Colonic mucosa (tissue), 4 donors: ENCODE results near the gene CEP250. TPM values are rescaled to one million over a fixed set of nuclear protein-coding genes. Genes with fewer than 3 reads are reported as not detected.

Source experiments
- DNase-seq: peaks from one replicate; pipeline ENCODE4 v3.0.0-alpha.2; 2020
- H3K27ac ChIP-seq: fragments of 200-600 bp; one replicate; pipeline ENCODE4 v1.8.0; 2021
- H3K27me3 ChIP-seq: fragments of 200-600 bp; one replicate; pipeline ENCODE4 v1.8.0; 2021
- H3K36me3 ChIP-seq: fragments of 200-600 bp; one replicate; pipeline ENCODE4 v1.8.0; 2021
- H3K4me1 ChIP-seq: fragments of 200-600 bp; one replicate; pipeline ENCODE4 v1.8.0; 2021; ENCODE audit warnings: mild to moderate bottlenecking
- H3K4me3 ChIP-seq: fragments of 200-600 bp; one replicate; pipeline ENCODE4 v1.8.0; 2021
- H3K9ac ChIP-seq, 2 donors: one replicate each; pipeline ENCODE4 v1.7.0; 2013; ENCODE audit warnings: control low read depth in 2 of 2, low read depth in 2 of 2, low read length in 2 of 2
- H3K9me3 ChIP-seq: fragments of 200-600 bp; one replicate; pipeline ENCODE4 v1.8.0; 2021
- intact Hi-C: fragments of 100-400 bp; cut with DNase I; formaldehyde crosslinking; loops from one replicate; pipeline ENCODE4 v1.14.1; 2022
- total RNA-seq, 2 donors: library from RNA; stranded (reverse); fragmentation: NEBNext Ultra II Directional in 1 of 2; extraction: Animal tissue kit (Norgen Biotek cat#: 25700) in 1 of 2; gene quantifications; one replicate each; pipeline ENCODE4 v1.2.1, GENCODE V29; 2021
- TF ChIP-seq, protein P1 (sequence below): fragments of 200-600 bp; IDR thresholded peaks from one replicate; pipeline ENCODE4 v1.8.0; 2022; ENCODE audit warnings: antibody characterized with exemption, mild to moderate bottlenecking
- donor health status: healthy.
- donor health status: DM: no; HTN: no; CAD: no.
- donor health status: DM: no; HTN: no; CAD: no.

The CEP250 gene
- total RNA-seq, 2 donors from 2014 or later, result 30.7 to 41.5 TPM

DNA sequence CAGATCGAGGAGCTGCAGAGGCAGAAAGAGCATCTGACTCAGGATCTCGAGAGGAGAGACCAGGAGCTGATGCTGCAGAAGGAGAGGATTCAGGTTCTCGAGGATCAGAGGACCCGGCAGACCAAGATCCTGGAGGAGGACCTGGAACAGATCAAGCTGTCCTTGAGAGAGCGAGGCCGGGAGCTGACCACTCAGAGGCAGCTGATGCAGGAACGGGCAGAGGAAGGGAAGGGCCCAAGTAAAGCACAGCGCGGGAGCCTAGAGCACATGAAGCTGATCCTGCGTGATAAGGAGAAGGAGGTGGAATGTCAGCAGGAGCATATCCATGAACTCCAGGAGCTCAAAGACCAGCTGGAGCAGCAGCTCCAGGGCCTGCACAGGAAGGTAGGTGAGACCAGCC lies 47.9 kb downstream of the CEP250 start:
- intact Hi-C loops, result no loop called here
- Histone ChIP-seq H3K9ac (no peak overlapping the region), H3K36me3 (no peaks in the 10 kb centered on the region), H3K27me3 (no peaks in the 10 kb centered on the region), H3K4me3 (no peak overlapping the region), H3K9me3 (no peaks in the 10 kb centered on the region), H3K27ac (no peak overlapping the region), H3K4me1 (no peaks in the 10 kb centered on the region)
- no peak for DNase-seq
- TF ChIP-seq, protein P1, sequence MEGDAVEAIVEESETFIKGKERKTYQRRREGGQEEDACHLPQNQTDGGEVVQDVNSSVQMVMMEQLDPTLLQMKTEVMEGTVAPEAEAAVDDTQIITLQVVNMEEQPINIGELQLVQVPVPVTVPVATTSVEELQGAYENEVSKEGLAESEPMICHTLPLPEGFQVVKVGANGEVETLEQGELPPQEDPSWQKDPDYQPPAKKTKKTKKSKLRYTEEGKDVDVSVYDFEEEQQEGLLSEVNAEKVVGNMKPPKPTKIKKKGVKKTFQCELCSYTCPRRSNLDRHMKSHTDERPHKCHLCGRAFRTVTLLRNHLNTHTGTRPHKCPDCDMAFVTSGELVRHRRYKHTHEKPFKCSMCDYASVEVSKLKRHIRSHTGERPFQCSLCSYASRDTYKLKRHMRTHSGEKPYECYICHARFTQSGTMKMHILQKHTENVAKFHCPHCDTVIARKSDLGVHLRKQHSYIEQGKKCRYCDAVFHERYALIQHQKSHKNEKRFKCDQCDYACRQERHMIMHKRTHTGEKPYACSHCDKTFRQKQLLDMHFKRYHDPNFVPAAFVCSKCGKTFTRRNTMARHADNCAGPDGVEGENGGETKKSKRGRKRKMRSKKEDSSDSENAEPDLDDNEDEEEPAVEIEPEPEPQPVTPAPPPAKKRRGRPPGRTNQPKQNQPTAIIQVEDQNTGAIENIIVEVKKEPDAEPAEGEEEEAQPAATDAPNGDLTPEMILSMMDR, result no peak

DNA sequence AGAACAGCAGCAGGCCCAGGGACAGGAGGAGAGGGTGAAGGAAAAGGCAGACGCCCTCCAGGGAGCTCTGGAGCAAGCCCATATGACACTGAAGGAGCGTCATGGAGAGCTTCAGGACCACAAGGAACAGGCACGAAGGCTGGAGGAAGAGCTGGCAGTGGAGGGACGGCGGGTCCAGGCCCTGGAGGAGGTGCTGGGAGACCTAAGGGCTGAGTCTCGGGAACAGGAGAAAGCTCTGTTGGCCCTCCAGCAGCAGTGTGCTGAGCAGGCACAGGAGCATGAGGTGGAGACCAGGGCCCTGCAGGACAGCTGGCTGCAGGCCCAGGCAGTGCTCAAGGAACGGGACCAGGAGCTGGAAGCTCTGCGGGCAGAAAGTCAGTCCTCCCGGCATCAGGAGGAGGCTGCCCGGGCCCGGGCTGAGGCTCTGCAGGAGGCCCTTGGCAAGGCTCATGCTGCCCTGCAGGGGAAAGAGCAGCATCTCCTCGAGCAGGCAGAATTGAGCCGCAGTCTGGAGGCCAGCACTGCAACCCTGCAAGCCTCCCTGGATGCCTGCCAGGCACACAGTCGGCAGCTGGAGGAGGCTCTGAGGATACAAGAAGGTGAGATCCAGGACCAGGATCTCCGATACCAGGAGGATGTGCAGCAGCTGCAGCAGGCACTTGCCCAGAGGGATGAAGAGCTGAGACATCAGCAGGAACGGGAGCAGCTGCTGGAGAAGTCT lies 48.6 kb downstream of the CEP250 start:
- H3K27ac ChIP-seq, result no peak overlapping the region
- intact Hi-C loops, result no loop called here
- no peaks in the 10 kb centered on the region for H3K36me3 ChIP-seq
- no peaks in the 10 kb centered on the region for H3K4me1 ChIP-seq
- no peak overlapping the region for H3K9ac ChIP-seq
- H3K4me3 ChIP-seq, result no peak overlapping the region
- no peaks in the 10 kb centered on the region for H3K27me3 ChIP-seq
- TF ChIP-seq, protein P1, result no peak
- H3K9me3 ChIP-seq, result no peaks in the 10 kb centered on the region
- no peak for DNase-seq

DNA sequence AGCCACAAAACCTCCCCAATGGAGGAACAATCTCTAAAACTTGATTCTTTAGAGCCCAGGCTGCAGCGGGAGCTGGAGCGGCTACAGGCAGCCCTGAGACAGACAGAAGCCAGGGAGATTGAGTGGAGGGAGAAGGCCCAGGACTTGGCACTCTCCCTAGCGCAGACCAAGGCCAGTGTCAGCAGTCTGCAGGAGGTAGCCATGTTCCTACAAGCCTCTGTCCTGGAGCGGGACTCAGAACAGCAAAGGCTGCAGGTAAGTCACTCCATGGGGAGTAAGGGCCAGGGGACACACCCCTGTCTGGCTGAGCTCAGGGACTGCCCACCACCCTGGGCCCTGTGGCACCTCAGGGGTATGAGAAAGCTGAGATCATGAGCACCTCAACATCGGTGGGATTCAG lies 49.4 kb downstream of the CEP250 start:
- Histone ChIP-seq H3K36me3 (no peaks in the 10 kb centered on the region), H3K9ac (no peak overlapping the region), H3K27me3 (no peaks in the 10 kb centered on the region), H3K4me1 (no peaks in the 10 kb centered on the region), H3K9me3 (no peaks in the 10 kb centered on the region), H3K4me3 (no peak overlapping the region), H3K27ac (no peak overlapping the region)
- intact Hi-C loops, result no loop called here
- TF ChIP-seq, protein P1, result no peak
- DNase-seq, result no peak

DNA sequence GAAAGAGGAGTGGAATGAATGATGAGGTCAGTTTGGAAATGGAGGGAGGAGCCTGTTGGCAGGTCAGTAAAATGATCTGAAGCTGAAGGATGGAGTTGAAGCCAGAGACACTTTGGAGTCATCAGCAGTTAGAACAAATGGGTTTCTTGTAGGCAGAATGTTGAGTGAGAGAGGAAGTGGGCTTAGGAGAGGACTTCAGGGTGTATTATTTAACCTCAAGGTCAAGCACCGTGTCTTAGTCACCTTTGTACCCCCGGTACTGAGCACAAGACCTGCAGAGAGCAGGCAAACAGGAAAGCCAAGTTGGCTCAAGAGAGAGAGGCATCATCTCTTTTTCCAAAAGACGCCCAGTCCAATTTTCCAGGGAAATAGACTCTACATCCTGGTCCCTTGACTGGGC lies 50.8 kb downstream of the CEP250 start:
- Histone ChIP-seq H3K27me3 (no peaks in the 10 kb centered on the region), H3K9me3 (no peaks in the 10 kb centered on the region), H3K36me3 (no peaks in the 10 kb centered on the region), H3K4me1 (no peaks in the 10 kb centered on the region), H3K4me3 (no peak overlapping the region), H3K9ac (no peak overlapping the region), H3K27ac (no peak overlapping the region)
- intact Hi-C loops, result no loop called here
- TF ChIP-seq, protein P1, result no peak
- DNase-seq, result no peak

DNA sequence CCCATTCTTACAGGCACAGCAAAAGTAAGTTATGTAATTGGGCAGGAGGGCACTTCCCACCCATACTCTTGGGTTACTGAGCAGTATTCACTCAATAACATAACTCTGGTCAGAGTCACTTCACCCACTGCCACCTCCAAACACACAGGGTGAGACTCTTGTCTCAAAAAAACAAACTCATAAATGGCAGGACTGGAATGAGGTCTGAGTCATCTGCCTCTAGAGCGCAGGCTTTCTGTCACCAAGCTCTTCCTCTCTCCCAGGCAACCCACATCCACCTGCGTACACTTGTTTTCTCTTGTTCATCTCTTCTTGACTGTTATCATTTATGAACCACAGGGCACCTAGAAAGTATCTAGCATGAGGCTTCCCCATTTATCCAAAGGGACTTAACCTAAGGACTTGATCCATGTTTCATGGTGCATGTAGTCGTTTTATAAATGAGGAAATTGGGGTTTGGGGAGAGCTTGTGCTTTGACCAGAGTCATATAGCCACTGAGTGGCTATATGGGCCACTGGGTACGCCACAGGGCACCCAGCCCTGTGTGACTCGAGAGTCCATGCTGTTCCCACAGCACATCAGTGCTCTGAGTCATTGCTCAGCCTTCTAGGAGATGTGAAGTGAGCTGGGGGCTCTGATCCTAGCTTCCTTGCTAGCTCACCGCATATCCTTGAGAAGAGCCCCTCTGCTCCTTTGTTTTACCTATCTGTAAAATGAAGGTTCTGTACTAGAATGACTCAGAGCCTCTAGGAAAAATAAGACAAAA lies 51.7 kb downstream of the CEP250 start:
- H3K36me3 ChIP-seq, result no peaks in the 10 kb centered on the region
- no peaks in the 10 kb centered on the region for H3K4me1 ChIP-seq
- no peaks in the 10 kb centered on the region for H3K9me3 ChIP-seq

More for the DNA sequence above, 51.7 kb downstream of the CEP250 start:
- Histone ChIP-seq H3K4me3 (no peak overlapping the region), H3K9ac (no peak overlapping the region), H3K27me3 (no peaks in the 10 kb centered on the region), H3K27ac (no peak overlapping the region)
- intact Hi-C loops, result no loop called here
- TF ChIP-seq, protein P1, result no peak
- DNase-seq, result no peak
